IMR-90 (cell line): ENCODE results near the gene CXCR6. TPM values are rescaled to one million over a fixed set of nuclear protein-coding genes. Genes with fewer than 3 reads are reported as not detected.

Experiments used
- ATAC-seq: fragments of 200-7000 bp; cut with Tn5 transposase; 2 replicates; pipeline ENCODE4 v1.9.1; 2020; ENCODE audit warnings: low read depth, mild to moderate bottlenecking, moderate library complexity
- BruUV-seq: library from RNA; stranded (reverse); fragments of 400-500 nt; replicated peaks from 2 replicates; lab custom pipeline; 2021; lab: Mats Ljungman, UMichigan
- CTCF ChIA-PET: fragments of 300-600 bp; formaldehyde crosslinking; extraction: SDS; loops from one replicate; lab custom pipeline; 2021; ENCODE audit warnings: antibody characterized with exemption; lab: Yijun Ruan, JAX
- POLR2A ChIA-PET: fragments of 300-600 bp; sonication (Branson Sonifier 250); formaldehyde crosslinking; loops from one replicate; lab custom pipeline; 2022; ENCODE audit warnings: antibody characterized with exemption; ENCODE audit not compliant: unreplicated experiment; lab: Charles Lee
- DNase-seq: peaks from one replicate; pipeline ENCODE4 v3.0.0; 2013
- H2AFZ ChIP-seq: replicated peaks from 2 replicates; pipeline ENCODE3; 2013; ENCODE audit warnings: low read length, mild to moderate bottlenecking; ENCODE audit not compliant: poor library complexity
- H2AK5ac ChIP-seq: 2 replicates; pipeline ENCODE4 v1.6.1; 2013; ENCODE audit warnings: low read depth, low read length, inconsistent platforms
- H2AK9ac ChIP-seq: replicated peaks from 2 replicates; pipeline ENCODE3; 2013; ENCODE audit warnings: mild to moderate bottlenecking, low read depth, low read length, moderate library complexity; ENCODE audit not compliant: poor library complexity
- H2BK120ac ChIP-seq: 2 replicates; pipeline ENCODE4 v1.6.1; 2013; ENCODE audit warnings: low read depth, low read length, inconsistent platforms
- H2BK15ac ChIP-seq: 3 replicates; pipeline ENCODE4 v1.6.1; 2013; ENCODE audit warnings: low read depth, low read length, inconsistent platforms
- H2BK20ac ChIP-seq: 2 replicates; pipeline ENCODE4 v1.6.1; 2013; ENCODE audit warnings: low read depth, mild to moderate bottlenecking, inconsistent platforms, low read length, moderate library complexity
- H2BK5ac ChIP-seq: 2 replicates; pipeline ENCODE4 v1.6.1; 2013; ENCODE audit warnings: mild to moderate bottlenecking, low read depth, low read length, inconsistent platforms; ENCODE audit not compliant: poor library complexity, severe bottlenecking
- H3K14ac ChIP-seq: replicated peaks from 2 replicates; pipeline ENCODE4 v1.6.1; 2013; ENCODE audit warnings: low read depth, low read length, inconsistent platforms
- H3K18ac ChIP-seq: 2 replicates; pipeline ENCODE4 v1.6.1; 2013; ENCODE audit warnings: low read depth, low read length, control low read depth
- H3K23ac ChIP-seq: 2 replicates; pipeline ENCODE4 v1.6.1; 2013; ENCODE audit warnings: low read depth, low read length, inconsistent platforms
- H3K27ac ChIP-seq: 2 replicates; pipeline ENCODE4 v1.5.1; 2013; ENCODE audit warnings: mild to moderate bottlenecking, control low read depth, low read length; ENCODE audit not compliant: insufficient read depth
- H3K27me3 ChIP-seq: 2 replicates; pipeline ENCODE4 v1.6.1; 2013; ENCODE audit warnings: low read length; ENCODE audit not compliant: control insufficient read depth, insufficient read depth
- H3K36me3 ChIP-seq: 2 replicates; pipeline ENCODE4 v1.6.1; 2013; ENCODE audit warnings: low read length, mixed read lengths; ENCODE audit not compliant: control insufficient read depth, insufficient read depth
- H3K4ac ChIP-seq: 2 replicates; pipeline ENCODE4 v1.6.1; 2013; ENCODE audit warnings: low read depth, low read length, inconsistent platforms
- H3K4me1 ChIP-seq: 2 replicates; pipeline ENCODE4 v1.6.1; 2013; ENCODE audit warnings: low read length, mixed read lengths; ENCODE audit not compliant: control insufficient read depth, insufficient read depth
- H3K4me2 ChIP-seq: 2 replicates; pipeline ENCODE4 v1.6.1; 2013; ENCODE audit warnings: low read depth, mild to moderate bottlenecking, control low read depth, low read length, moderate library complexity
- H3K4me3 ChIP-seq: 2 replicates; pipeline ENCODE4 v1.5.1; 2013; ENCODE audit warnings: low read depth, mild to moderate bottlenecking, control low read depth, low read length, moderate library complexity; ENCODE audit not compliant: insufficient read depth
- H3K56ac ChIP-seq: 2 replicates; pipeline ENCODE4 v1.6.1; 2013; ENCODE audit warnings: low read length, inconsistent platforms; ENCODE audit not compliant: insufficient read depth; ENCODE audit errors: extremely low read depth
- H3K79me1 ChIP-seq, 2 experiments: 2 replicates each; pipeline ENCODE4 v1.6.1; 2013; ENCODE audit warnings: low read length in 2 of 2, inconsistent platforms in 1 of 2, low read depth in 1 of 2
- H3K9ac ChIP-seq: 2 replicates; pipeline ENCODE4 v1.6.1; 2013; ENCODE audit warnings: low read depth, low read length, control low read depth
- H3K9me1 ChIP-seq: 2 replicates; pipeline ENCODE4 v1.6.1; 2013; ENCODE audit warnings: low read length, inconsistent platforms; ENCODE audit not compliant: insufficient read depth
- H3K9me3 ChIP-seq: 2 replicates; pipeline ENCODE4 v1.6.1; 2013; ENCODE audit warnings: low read length; ENCODE audit not compliant: control insufficient read depth, insufficient read depth
- H4K20me1 ChIP-seq: 2 replicates; pipeline ENCODE4 v1.6.1; 2013; ENCODE audit warnings: low read length, inconsistent platforms; ENCODE audit not compliant: insufficient read depth
- H4K5ac ChIP-seq: 2 replicates; pipeline ENCODE4 v1.6.1; 2013; ENCODE audit warnings: mild to moderate bottlenecking, low read depth, low read length, control low read depth
- H4K8ac ChIP-seq, 2 experiments: 2 replicates each; pipeline ENCODE4 v1.6.1; 2013; ENCODE audit warnings: low read depth in 2 of 2, low read length in 2 of 2, control low read depth in 1 of 2, inconsistent platforms in 1 of 2
- H4K91ac ChIP-seq: 2 replicates; pipeline ENCODE4 v1.6.1; 2013; ENCODE audit warnings: low read depth, low read length, inconsistent platforms; ENCODE audit not compliant: insufficient read depth
- BHLHE40 ChIP-seq: fragments of 150-350 bp; IDR thresholded peaks from 2 replicates; pipeline ENCODE4 v1.6.1; 2016; ENCODE audit warnings: mild to moderate bottlenecking, low read depth, low read length
- CEBPB ChIP-seq: IDR thresholded peaks from 2 replicates; pipeline ENCODE4 v1.6.1; 2012; ENCODE audit warnings: low read depth, low read length, improper control_type of control experiment
- CHD1 ChIP-seq: IDR thresholded peaks from 2 replicates; pipeline ENCODE4 v1.6.1; 2012; ENCODE audit warnings: low read depth, low read length, improper control_type of control experiment
- CTCF ChIP-seq: conservative IDR thresholded peaks from 2 replicates; pipeline ENCODE4 v1.5.1; 2012; ENCODE audit warnings: mild to moderate bottlenecking, low read depth, low read length, improper control_type of control experiment
- FOS ChIP-seq: fragments of 150-350 bp; IDR thresholded peaks from 2 replicates; pipeline ENCODE4 v1.6.1; 2016; ENCODE audit warnings: low read depth, low read length
- MAFK ChIP-seq: IDR thresholded peaks from 2 replicates; pipeline ENCODE4 v1.6.1; 2012; ENCODE audit warnings: low read depth, low read length, improper control_type of control experiment
- MAZ ChIP-seq: IDR thresholded peaks from 2 replicates; pipeline ENCODE4 v1.6.1; 2012; ENCODE audit warnings: low read depth, mild to moderate bottlenecking, low read length, improper control_type of control experiment, moderate library complexity, borderline replicate concordance
- MXI1 ChIP-seq: IDR thresholded peaks from 2 replicates; pipeline ENCODE4 v1.6.1; 2012; ENCODE audit warnings: low read depth, mild to moderate bottlenecking, low read length, moderate library complexity, borderline replicate concordance
- NFE2L2 ChIP-seq: fragments of 150-350 bp; IDR thresholded peaks from 2 replicates; pipeline ENCODE4 v1.6.1; 2016; ENCODE audit warnings: low read depth, mild to moderate bottlenecking, low read length
- POLR2A ChIP-seq: IDR thresholded peaks from 2 replicates; pipeline ENCODE4 v1.6.1; 2012; ENCODE audit warnings: mild to moderate bottlenecking, low read depth, low read length
- RAD21 ChIP-seq: IDR thresholded peaks from 2 replicates; pipeline ENCODE4 v1.6.1; 2012; ENCODE audit warnings: low read length, improper control_type of control experiment
- RCOR1 ChIP-seq: IDR thresholded peaks from 2 replicates; pipeline ENCODE4 v1.6.1; 2012; ENCODE audit warnings: mild to moderate bottlenecking, low read length, improper control_type of control experiment; ENCODE audit not compliant: insufficient replicate concordance
- RFX5 ChIP-seq: IDR thresholded peaks from 2 replicates; pipeline ENCODE4 v1.8.0; 2012; ENCODE audit warnings: low read depth, mild to moderate bottlenecking, low read length, moderate library complexity
- SMC3 ChIP-seq: fragments of 150-350 bp; IDR thresholded peaks from 2 replicates; pipeline ENCODE4 v1.6.1; 2016; ENCODE audit warnings: low read depth, mild to moderate bottlenecking, antibody characterized with exemption, low read length, moderate library complexity
- USF2 ChIP-seq: fragments of 150-350 bp; IDR thresholded peaks from 2 replicates; pipeline ENCODE4 v1.6.1; 2017; ENCODE audit warnings: mild to moderate bottlenecking, antibody characterized with exemption, low read length, low read depth
- WGBS, 2 experiments: methylation state at CpG; one replicate each; pipeline versions ENCODE4 v1.1.5 to v1.1.7; 2013; ENCODE audit warnings: missing lambda C conversion rate in 2 of 2; ENCODE audit not compliant: insufficient read length in 1 of 2; ENCODE audit errors: extremely low coverage in 2 of 2; 5-methylcytosine and 5-hydroxymethylcytosine counted together
- dilution Hi-C: fragments of 300-500 bp; cut with HindIII; formaldehyde crosslinking; loops from one replicate; pipeline ENCODE4 v1.14.3; 2018; ENCODE audit warnings: low sequenced_read_pairs; ENCODE audit not compliant: unreplicated experiment
- in situ Hi-C: fragments of 300-500 bp; cut with MboI; formaldehyde crosslinking; loops from 3 replicates; pipeline ENCODE4 v1.14.3; 2019; ENCODE audit warnings: low sequenced_read_pairs, inconsistent platforms, mixed read lengths
- intact Hi-C: fragments of 100-400 bp; cut with micrococcal nuclease; formaldehyde crosslinking; loops from 2 replicates; pipeline ENCODE4 v1.10.0; 2022
- polyA plus RNA-seq, 3 experiments: library from polyadenylated mRNA; depleted of rRNA; stranded (reverse); fragments of >200 nt; gene quantifications; 2 replicates each; pipeline ENCODE4 v1.2.3, GENCODE V29; 2012; ENCODE audit warnings: low replicate concordance in 1 of 3
- total RNA-seq: library from RNA; depleted of rRNA; stranded (reverse); fragments of >200 nt; gene quantifications from 2 replicates; pipeline ENCODE4 v1.2.3, GENCODE V29; 2012

Gene CXCR6
- total and polyA plus RNA-seq, 2 of the 4 experiments (the other 2 are of a cell fraction): not detected

GRCh38 chr3:45937206-45938042 lies 5.8 kb upstream of the CXCR6 start:
- H2BK15ac ChIP-seq: no peak overlapping the region
- H3K36me3 ChIP-seq: peaks cover 13% of the 10 kb centered on the region
- no peaks in the 10 kb centered on the region for H3K27me3 ChIP-seq
- H3K4me1 ChIP-seq: peaks cover 2% of the 10 kb centered on the region
- no peak overlapping the region for H2BK120ac ChIP-seq
- no peak overlapping the region for H3K9ac ChIP-seq
- H3K23ac ChIP-seq: no peak overlapping the region
- H2AFZ ChIP-seq: no peak overlapping the region
- H3K56ac ChIP-seq: no peak overlapping the region
- H3K9me1 ChIP-seq: peaks cover 7% of the 10 kb centered on the region; the same call in 1 of the 2 replicates
- no peaks in the 10 kb centered on the region for H3K79me1 ChIP-seq
- intact Hi-C loops (loop anchor here (1.0 to 2.0 kb wide), 2 partner anchors 142 to 441 kb away; no protein-coding TSS in a partner anchor), dilution Hi-C loops (no loop called here), in situ Hi-C loops (no loop called here)
- CTCF ChIA-PET: interaction anchor here (1.0 to 4.0 kb wide), 2 partner anchors 8 to 141 kb away, joined by 3 to 84 read pairs; no protein-coding TSS in a partner anchor
- BruUV-seq: no TSS peak
- no peak overlapping the region for H3K4me3 ChIP-seq
- H2BK5ac ChIP-seq: no peak overlapping the region
- ATAC-seq (no peak), DNase-seq (no peak)
- POLR2A ChIA-PET: no interaction called here
- H4K8ac ChIP-seq: no peak overlapping the region
- H3K27ac ChIP-seq: no peak overlapping the region
- 68% methylated on average over 4 of the region's 8 CpGs; no CpG with 5 or more reads in 1 of the 2 experiments for WGBS, 2 experiments
- H2AK5ac ChIP-seq: no peak overlapping the region
- H2AK9ac ChIP-seq: no peak overlapping the region
- no peaks in the 10 kb centered on the region for H4K20me1 ChIP-seq
- H4K5ac ChIP-seq: no peak overlapping the region
- H3K9me3 ChIP-seq: peaks cover 4% of the 10 kb centered on the region; the same call in 1 of the 2 replicates
- H4K91ac ChIP-seq: no peak overlapping the region
- no peak overlapping the region for H3K14ac ChIP-seq
- no peak overlapping the region for H3K4ac ChIP-seq
- H3K18ac ChIP-seq: no peak overlapping the region
- H2BK20ac ChIP-seq: no peak overlapping the region
- H3K4me2 ChIP-seq: no peak overlapping the region
- TF ChIP-seq CHD1 (no peak), MAFK (no peak), CEBPB (no peak), CTCF (no peak), MXI1 (no peak), MAZ (no peak), POLR2A (no peak), BHLHE40 (no peak), FOS (no peak), NFE2L2 (no peak), RAD21 (no peak), SMC3 (no peak), RFX5 (no peak), RCOR1 (no peak), USF2 (no peak)
